Measurements from ENCODE around the gene TLN1. TPM values are rescaled to one million over a fixed set of nuclear protein-coding genes. Genes with fewer than 3 reads are reported as not detected.

The TLN1 gene
- polyA plus RNA-seq, 3 donors = 46.6 to 251 (median 93.0) TPM

- Histone ChIP-seq H3K79me2 (ENCODE audit: insufficient read depth, low read length) (peaks cover 80% of the 10 kb centered on the region), H3K4me1 (ENCODE audit: control insufficient read depth in 1 of 2, insufficient read depth in 2 of 2, low read length in 2 of 2) (peaks cover 47 to 51% of the 10 kb centered on the region in 2 donors), H4K20me1 (ENCODE audit: insufficient read depth, low read length) (peaks cover 86% of the 10 kb centered on the region), H3K27ac (ENCODE audit: low read depth in 1 of 2, low read length in 2 of 2) (peak overlapping the region in 1 of 2 donors; percentile 84), H3K4me2 (replicated peaks; ENCODE audit: extremely low read depth, low read length, poor library complexity, severe bottlenecking) (peak overlapping the region; percentile 87), H3K36me3 (replicated peaks in 1 of 2; ENCODE audit: control insufficient read depth in 1 of 2, insufficient read depth in 2 of 2, low read length in 2 of 2) (peaks cover 44 to 66% of the 10 kb centered on the region in 2 donors), H3K4me3 (replicated peaks in 1 of 3; ENCODE audit: low read depth in 2 of 3, low read length in 3 of 3) (no peak overlapping the region), H3K27me3 (ENCODE audit: control insufficient read depth in 2 of 2, insufficient read depth in 2 of 2, low read length in 2 of 2) (no peaks in the 10 kb centered on the region), H3K9me3 (replicated peaks in 1 of 2; ENCODE audit: control insufficient read depth in 1 of 2, insufficient read depth in 1 of 2, low read length in 2 of 2) (no peaks in the 10 kb centered on the region), H3K9ac (ENCODE audit: insufficient read depth, low read length, poor library complexity, severe bottlenecking) (no peak overlapping the region), H2AFZ (ENCODE audit: insufficient read depth, low read depth, low read length, poor library complexity, severe bottlenecking) (no peak overlapping the region)
- H3K4me3 Mint-ChIP-seq = peak overlapping the region in 1 of 2 donors; percentile 42
- peaks cover 18 to 51% of the 10 kb centered on the region in 2 donors for H3K36me3 Mint-ChIP-seq
- H3K27me3 Mint-ChIP-seq (ENCODE audit: low read depth in 3 of 3) = peaks cover 0 to 3% (median 0%) of the 10 kb centered on the region in 3 donors
- peak overlapping the region in 4 of 7 donors; percentile 51 to 88 (median 76) for H3K27ac Mint-ChIP-seq
- intact Hi-C loops (cut with micrococcal nuclease) = loop anchor here in 1 of 2 donors (5.0 to 10.0 kb wide), 2 partner anchors 80 to 122 kb away; partner anchors contain the start of gene TESK1
- H3K9me3 Mint-ChIP-seq = no peaks in the 10 kb centered on the region
- no peak for DNase-seq
- WGBS (ENCODE audit: insufficient coverage) = 0% methylated on average over 1 of the region's 3 CpGs
- H3K4me1 Mint-ChIP-seq = no peaks in the 10 kb centered on the region
- TF ChIP-seq CTCF (IDR thresholded peaks at IDR 0.05) = no peak
These were observed 5.1 kb downstream of the TLN1 start for GRCh38 chr9:35726931-35727330.

- TF ChIP-seq CTCF (IDR thresholded peaks at IDR 0.05) = no peak
- Mint-ChIP-seq H3K4me1 (no peaks in the 10 kb centered on the region), H3K27me3 (ENCODE audit: low read depth in 3 of 3) (peaks cover 0 to 1% (median 0%) of the 10 kb centered on the region in 3 donors), H3K27ac (peak overlapping the region in 3 of 7 donors; percentile 7 to 30 (median 28)), H3K4me3 (no peak overlapping the region), H3K36me3 (peaks cover 15 to 64% of the 10 kb centered on the region in 2 donors), H3K9me3 (no peaks in the 10 kb centered on the region)
- DNase-seq = no peak
- Histone ChIP-seq H3K4me1 (ENCODE audit: control insufficient read depth in 1 of 2, insufficient read depth in 2 of 2, low read length in 2 of 2) (peaks cover 35 to 39% of the 10 kb centered on the region in 2 donors), H3K9me3 (replicated peaks in 1 of 2; ENCODE audit: control insufficient read depth in 1 of 2, insufficient read depth in 1 of 2, low read length in 2 of 2) (no peaks in the 10 kb centered on the region), H3K4me2 (replicated peaks; ENCODE audit: extremely low read depth, low read length, poor library complexity, severe bottlenecking) (no peak overlapping the region), H3K4me3 (replicated peaks in 1 of 3; ENCODE audit: low read depth in 2 of 3, low read length in 3 of 3) (no peak overlapping the region), H3K36me3 (replicated peaks in 1 of 2; ENCODE audit: control insufficient read depth in 1 of 2, insufficient read depth in 2 of 2, low read length in 2 of 2) (peaks cover 60 to 81% of the 10 kb centered on the region in 2 donors), H2AFZ (ENCODE audit: insufficient read depth, low read depth, low read length, poor library complexity, severe bottlenecking) (no peak overlapping the region), H4K20me1 (ENCODE audit: insufficient read depth, low read length) (peaks cover 100% of the 10 kb centered on the region), H3K27me3 (ENCODE audit: control insufficient read depth in 2 of 2, insufficient read depth in 2 of 2, low read length in 2 of 2) (no peaks in the 10 kb centered on the region), H3K79me2 (ENCODE audit: insufficient read depth, low read length) (peaks cover 70% of the 10 kb centered on the region), H3K9ac (ENCODE audit: insufficient read depth, low read length, poor library complexity, severe bottlenecking) (no peak overlapping the region), H3K27ac (ENCODE audit: low read depth in 1 of 2, low read length in 2 of 2) (peak overlapping the region in 1 of 2 donors; percentile 3)
- intact Hi-C loops (cut with micrococcal nuclease) = loop anchor here in 1 of 2 donors (5.0 to 10.0 kb wide), 2 partner anchors 78 to 121 kb away; partner anchors contain the start of gene TESK1
- WGBS (ENCODE audit: insufficient coverage) = 100% methylated on average over 1 of the region's 11 CpGs
These were observed 6.6 kb downstream of the TLN1 start for GRCh38 chr9:35725362-35725761.

Measured in CD14-positive monocyte (primary cell).